HEK293T (cell line): Measurements from ENCODE around the gene TMEM72.

Experiments used
- CTCF ChIA-PET: fragments of 350-600 bp; formaldehyde crosslinking; extraction: SDS; loops from one replicate; lab custom pipeline; 2021; ENCODE audit warnings: antibody characterized with exemption, inconsistent platforms; lab: Yijun Ruan, JAX
- POLR2A ChIA-PET: fragments of 350-600 bp; formaldehyde crosslinking; extraction: SDS; loops from one replicate; lab custom pipeline; 2020; ENCODE audit warnings: antibody characterized with exemption, inconsistent platforms; lab: Yijun Ruan, JAX
- DNase-seq: peaks from one replicate; pipeline ENCODE4 v3.0.0; 2012; ENCODE audit warnings: mixed read lengths; ENCODE audit errors: extremely low spot score
- ARNT ChIP-seq: fragments of 450-650 bp; IDR thresholded peaks from 2 replicates; pipeline ENCODE4 v1.6.1; 2017; ENCODE audit warnings: mild to moderate bottlenecking
- BHLHE40 ChIP-seq: fragments of 450-650 bp; IDR thresholded peaks from 2 replicates; pipeline ENCODE4 v1.6.1; 2016; ENCODE audit warnings: mild to moderate bottlenecking, moderate library complexity, borderline replicate concordance
- CTBP1 ChIP-seq: fragments of 450-650 bp; IDR thresholded peaks from 2 replicates; pipeline ENCODE4 v1.6.1; 2016; ENCODE audit warnings: borderline replicate concordance
- ELF4 ChIP-seq: fragments of 450-650 bp; IDR thresholded peaks from 2 replicates; pipeline ENCODE4 v1.6.1; 2017; ENCODE audit warnings: antibody characterized with exemption
- FOXA1 ChIP-seq: fragments of 450-650 bp; IDR thresholded peaks from 2 replicates; pipeline ENCODE4 v1.6.1; 2016; ENCODE audit warnings: mild to moderate bottlenecking
- FOXK2 ChIP-seq: fragments of 450-650 bp; IDR thresholded peaks from 2 replicates; pipeline ENCODE4 v1.6.1; 2016; ENCODE audit warnings: mild to moderate bottlenecking
- FOXM1 ChIP-seq: fragments of 450-650 bp; IDR thresholded peaks from 2 replicates; pipeline ENCODE4 v1.6.1; 2017; ENCODE audit warnings: mild to moderate bottlenecking, borderline replicate concordance
- HDGF ChIP-seq: fragments of 450-650 bp; IDR thresholded peaks from 2 replicates; pipeline ENCODE4 v1.6.1; 2017; ENCODE audit warnings: antibody characterized with exemption, borderline replicate concordance
- L3MBTL2 ChIP-seq: fragments of 450-650 bp; conservative IDR thresholded peaks from 2 replicates; pipeline ENCODE4 v1.6.1; 2016; ENCODE audit warnings: mild to moderate bottlenecking
- LEF1 ChIP-seq: fragments of 450-650 bp; IDR thresholded peaks from 2 replicates; pipeline ENCODE4 v1.6.1; 2017; ENCODE audit warnings: mild to moderate bottlenecking, borderline replicate concordance
- NFRKB ChIP-seq: fragments of 450-650 bp; IDR thresholded peaks from 2 replicates; pipeline ENCODE4 v1.6.1; 2016; ENCODE audit warnings: mild to moderate bottlenecking, moderate library complexity
- PKNOX1 ChIP-seq: fragments of 450-650 bp; IDR thresholded peaks from 2 replicates; pipeline ENCODE4 v1.6.1; 2016
- SP1 ChIP-seq: fragments of 450-650 bp; IDR thresholded peaks from 2 replicates; pipeline ENCODE4 v1.6.1; 2017
- SUZ12 ChIP-seq: fragments of 450-650 bp; IDR thresholded peaks from 2 replicates; pipeline ENCODE4 v1.6.1; 2016; ENCODE audit warnings: mild to moderate bottlenecking
- TARDBP ChIP-seq: fragments of 450-650 bp; IDR thresholded peaks from 2 replicates; pipeline ENCODE4 v1.6.1; 2016
- ZNF384 ChIP-seq: fragments of 450-650 bp; IDR thresholded peaks from 2 replicates; pipeline ENCODE4 v1.6.1; 2016

TMEM72 gene

GRCh38 chr10:44891721-44892120, 19.4 kb upstream of the TMEM72 start:
- POLR2A ChIA-PET: interaction anchor here (1.6 kb wide), 1 partner anchor 8 kb away, joined by 4 read pairs; no protein-coding TSS in a partner anchor

DNA sequence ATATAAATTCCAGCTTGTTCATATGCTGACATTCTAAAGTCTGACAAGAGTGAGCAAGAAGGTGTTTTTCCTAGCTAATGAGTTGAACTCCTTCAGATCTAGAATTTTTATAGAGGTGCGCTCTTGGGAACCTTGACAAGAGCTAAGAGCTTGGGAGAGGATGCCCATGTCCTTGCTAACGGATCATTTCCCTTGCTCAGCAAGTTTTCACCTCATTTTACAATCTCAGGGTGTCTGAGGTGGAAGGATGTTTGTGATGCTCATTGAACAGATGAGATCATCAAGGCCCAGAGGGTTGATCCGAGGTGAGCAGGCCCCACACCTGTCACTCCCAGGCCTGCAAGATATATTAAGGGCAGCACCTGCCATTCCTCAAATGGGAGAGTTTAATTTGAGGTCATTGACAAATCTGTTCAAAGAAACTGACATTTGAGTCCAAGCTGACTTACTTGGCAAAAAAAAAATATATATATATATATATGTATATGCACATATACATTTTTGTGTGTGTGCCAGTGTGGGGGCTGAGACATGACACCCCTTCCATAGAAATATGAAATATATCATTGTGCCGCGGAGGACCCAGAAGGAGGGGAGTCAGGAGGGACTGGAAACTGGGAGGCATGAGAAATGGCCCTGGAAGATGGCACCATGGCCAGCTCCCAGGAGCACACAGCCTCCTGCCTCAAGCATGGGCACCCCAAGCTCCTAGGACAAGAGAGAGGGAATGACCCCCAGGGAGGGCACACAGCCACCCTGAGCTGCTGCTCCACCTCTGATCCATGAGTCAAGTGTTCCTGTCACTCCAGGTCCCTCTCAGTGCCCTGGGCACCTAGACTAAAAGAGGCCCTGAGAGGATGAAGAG, 17.3 kb upstream of the TMEM72 start:
- TF ChIP-seq ARNT: no peak
- no peak for TF ChIP-seq PKNOX1
- TF ChIP-seq NFRKB: no peak
- TF ChIP-seq FOXM1: no peak
- no peak for TF ChIP-seq ELF4
- no peak for TF ChIP-seq SP1
- no peak for TF ChIP-seq HDGF
- no peak for TF ChIP-seq ZNF384
- no peak for TF ChIP-seq CTBP1
- no peak for TF ChIP-seq TARDBP
- TF ChIP-seq FOXA1: no peak
- TF ChIP-seq FOXK2: no peak
- no peak for TF ChIP-seq SUZ12
- no peak for TF ChIP-seq LEF1
- TF ChIP-seq L3MBTL2: no peak
- no peak for TF ChIP-seq BHLHE40
- POLR2A ChIA-PET: no interaction called here
- no peak for DNase-seq
- CTCF ChIA-PET: interaction anchor here (1.2 kb wide), 1 partner anchor 31 kb away, joined by 3 read pairs; no protein-coding TSS in a partner anchor

More at GRCh38 chr10:44891721-44892120, 19.4 kb upstream of the TMEM72 start:
- CTCF ChIA-PET: no interaction called here
- TF ChIP-seq FOXA1: no peak
- TF ChIP-seq FOXM1: no peak
- no peak for TF ChIP-seq ARNT
- TF ChIP-seq L3MBTL2: no peak
- TF ChIP-seq LEF1: no peak
- TF ChIP-seq ZNF384: no peak
- no peak for TF ChIP-seq ELF4
- no peak for TF ChIP-seq SP1
- no peak for TF ChIP-seq FOXK2
- no peak for TF ChIP-seq NFRKB
- no peak for TF ChIP-seq TARDBP
- no peak for DNase-seq

DNA sequence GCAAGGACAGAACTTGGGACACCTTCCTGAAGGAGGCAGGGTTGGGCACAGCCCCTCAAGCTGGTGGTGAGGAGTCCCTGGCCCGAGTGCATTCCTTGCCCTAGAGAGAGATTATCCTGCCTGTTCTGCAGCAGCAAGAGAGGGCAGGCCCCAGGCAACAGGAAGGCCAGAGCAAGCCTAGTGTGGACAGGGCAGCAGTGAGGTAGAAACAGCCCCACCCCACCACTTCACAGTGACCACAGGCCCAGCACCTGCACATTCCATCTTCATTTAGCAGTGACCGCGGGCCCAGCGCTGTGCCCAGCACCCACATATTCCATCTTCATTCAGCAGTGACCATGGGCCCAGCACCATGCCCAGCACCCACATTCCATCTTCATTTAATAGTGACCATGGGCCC, 16.4 kb upstream of the TMEM72 start:
- CTCF ChIA-PET: no interaction called here
- TF ChIP-seq NFRKB (no peak), SP1 (no peak), HDGF (no peak), ZNF384 (no peak), L3MBTL2 (no peak), SUZ12 (no peak), ARNT (no peak), CTBP1 (no peak), PKNOX1 (no peak)
- DNase-seq: no peak
- POLR2A ChIA-PET: no interaction called here

GRCh38 chr10:44895280-44895679, 15.9 kb upstream of the TMEM72 start:
- no peak for DNase-seq
- ChIA-PET POLR2A (no interaction called here), CTCF (no interaction called here)
- TF ChIP-seq NFRKB (no peak), LEF1 (no peak), BHLHE40 (no peak), ARNT (no peak), PKNOX1 (no peak), CTBP1 (no peak), FOXM1 (no peak), L3MBTL2 (no peak), ZNF384 (no peak), SP1 (no peak), FOXK2 (no peak), FOXA1 (no peak), ELF4 (no peak), TARDBP (no peak), HDGF (no peak), SUZ12 (no peak)

DNA sequence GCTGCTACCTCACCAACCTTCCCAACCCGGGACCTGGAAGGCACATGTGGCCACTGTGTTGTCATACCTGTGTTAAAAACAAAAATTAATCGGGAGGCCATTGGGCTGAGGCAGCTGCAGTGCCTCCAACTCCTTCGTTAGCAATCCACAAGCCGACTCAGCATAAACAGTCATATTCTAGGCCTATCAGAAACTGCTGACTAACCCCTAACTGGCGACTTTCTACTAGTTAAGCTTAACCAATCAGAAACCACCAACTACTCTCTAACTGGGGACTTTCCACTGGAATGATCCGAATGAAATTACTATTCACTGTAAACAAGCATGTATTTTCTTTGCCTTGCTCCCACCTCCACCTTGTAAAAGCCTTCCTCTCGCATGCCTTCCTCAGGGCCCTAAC, 14.1 kb upstream of the TMEM72 start:
- TF ChIP-seq FOXK2 (no peak), FOXM1 (no peak), FOXA1 (no peak), TARDBP (no peak), CTBP1 (no peak), ZNF384 (no peak), NFRKB (no peak), L3MBTL2 (no peak), ARNT (no peak), LEF1 (no peak), SUZ12 (no peak), ELF4 (no peak)
- ChIA-PET POLR2A (no interaction called here), CTCF (interaction anchor here (0.9 kb wide), 1 partner anchor 21 kb away, joined by 3 read pairs; no protein-coding TSS in a partner anchor)
- DNase-seq: no peak
